Activated CD4-positive, CD25-positive, alpha-beta regulatory T cell (primary cell): ENCODE data around the gene KRTAP10-9.
"Not testable (repeated sequence)": the region's sequence is repeated elsewhere in the genome, so short reads cannot be mapped to it uniquely, and the experiment has no call there.

Source experiments
- DNase-seq, 4 experiments: peaks; one replicate each; lab custom pipeline; 2025; lab: John Stamatoyannopoulos, UW

KRTAP10-9 gene, protein sequence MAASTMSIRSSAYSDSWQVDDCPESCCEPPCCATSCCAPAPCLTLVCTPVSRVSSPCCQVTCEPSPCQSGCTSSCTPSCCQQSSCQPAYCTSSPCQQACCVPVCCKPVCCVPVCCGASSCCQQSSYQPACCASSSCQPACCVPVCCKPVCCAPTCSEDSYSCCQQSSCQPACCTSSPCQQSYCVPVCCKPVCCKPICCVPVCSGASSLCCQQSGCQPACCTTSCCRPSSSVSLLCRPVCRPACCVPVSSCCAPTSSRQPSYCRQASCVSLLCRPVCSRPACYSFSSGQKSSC

GRCh38 chr21:44626673-44627143 is at the start of gene KRTAP10-9:
Gene KRTAP10-9 (plus strand): TSS chr21:44627093. CDS start chr21:44627172, 79 bp downstream.
- no peak for DNase-seq

- no peak for DNase-seq
Measured at GRCh38 chr21:44578371-44579055, 48.4 kb upstream of the KRTAP10-9 start.

DNA sequence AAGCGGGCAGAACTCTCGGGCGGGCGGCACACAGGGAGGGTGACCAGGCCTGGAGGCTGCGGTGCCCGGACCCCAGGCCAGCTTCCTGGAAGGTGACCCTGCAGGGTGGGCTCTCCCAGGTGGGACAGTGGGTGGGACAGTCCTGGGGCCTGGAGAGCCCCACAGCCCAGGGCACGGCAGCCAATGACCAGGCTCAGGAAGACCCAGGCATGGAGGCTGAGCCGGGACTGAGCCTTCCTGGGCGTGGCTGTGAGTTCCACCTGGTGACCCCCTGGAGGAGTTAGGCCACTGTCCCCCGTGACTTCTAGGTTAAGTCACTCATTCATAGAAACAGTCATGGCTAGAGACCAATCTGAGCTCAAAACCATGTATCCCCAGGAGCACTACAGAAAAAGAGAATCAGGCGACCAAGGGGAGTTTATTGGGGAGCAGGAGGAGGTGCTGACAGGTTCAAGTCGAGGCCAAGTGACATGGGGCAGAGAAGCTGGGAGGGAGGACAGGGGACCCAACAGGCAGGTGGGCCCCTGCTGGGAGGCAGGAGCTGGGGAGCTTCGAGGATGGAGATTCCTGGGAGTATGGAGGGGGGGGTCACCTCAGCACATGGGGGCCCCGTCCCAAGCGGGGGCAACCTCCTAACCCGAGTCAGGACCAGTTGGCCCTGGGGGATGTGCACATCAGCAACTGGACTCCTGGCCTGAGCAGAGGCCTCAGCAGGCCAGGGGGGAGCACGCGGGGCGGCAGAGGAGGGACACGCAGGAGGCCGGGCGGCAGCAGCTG is 47.6 kb upstream of the KRTAP10-9 start:
- DNase-seq: no peak

- DNase-seq: no peak
Measured at GRCh38 chr21:44579833-44580144, 47.1 kb upstream of the KRTAP10-9 start.

DNA sequence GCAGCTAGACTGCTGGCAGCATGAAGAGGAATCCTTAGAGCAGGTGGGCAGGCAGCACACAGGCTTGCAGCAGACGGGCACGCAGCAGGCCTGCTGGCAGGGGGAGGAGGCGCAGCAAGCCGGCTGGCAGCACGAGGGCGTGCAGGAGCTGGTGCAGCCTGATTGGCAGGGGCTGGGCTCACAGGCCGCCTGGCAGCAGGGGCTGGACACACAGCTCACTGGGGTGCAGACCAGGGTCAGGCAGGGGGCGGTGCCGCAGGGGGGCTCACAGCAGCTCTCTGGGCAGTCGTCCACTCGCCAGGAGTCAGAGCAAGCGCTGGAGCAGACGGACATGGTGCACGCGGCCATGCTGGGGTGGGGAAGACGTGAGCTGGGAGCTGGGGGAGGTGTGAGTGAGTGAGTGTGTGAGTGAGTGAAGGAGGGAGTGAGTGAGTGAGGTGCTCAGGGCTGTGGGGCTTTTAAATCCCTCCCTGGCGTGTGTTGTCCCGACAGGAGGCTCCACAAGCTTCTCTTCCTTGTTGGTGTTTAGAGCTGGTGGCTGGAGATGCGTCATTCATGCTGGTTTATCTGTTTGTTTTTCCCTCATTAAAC is 46.6 kb upstream of the KRTAP10-9 start, which contains the start of gene KRTAP10-5:
TSS of gene KRTAP10-5 (minus strand) at position 374 of the 591 bp plus-strand sequence. CDS start at position 348, 26 bp downstream.
- DNase-seq: not testable (repeated sequence)

- no peak for DNase-seq
Measured at GRCh38 chr21:44581158-44581557, 45.7 kb upstream of the KRTAP10-9 start.

- no peak for DNase-seq
Measured at GRCh38 chr21:44582055-44582454, 44.8 kb upstream of the KRTAP10-9 start.

- no peak for DNase-seq
Measured at GRCh38 chr21:44583089-44583799, 43.6 kb upstream of the KRTAP10-9 start.

DNA sequence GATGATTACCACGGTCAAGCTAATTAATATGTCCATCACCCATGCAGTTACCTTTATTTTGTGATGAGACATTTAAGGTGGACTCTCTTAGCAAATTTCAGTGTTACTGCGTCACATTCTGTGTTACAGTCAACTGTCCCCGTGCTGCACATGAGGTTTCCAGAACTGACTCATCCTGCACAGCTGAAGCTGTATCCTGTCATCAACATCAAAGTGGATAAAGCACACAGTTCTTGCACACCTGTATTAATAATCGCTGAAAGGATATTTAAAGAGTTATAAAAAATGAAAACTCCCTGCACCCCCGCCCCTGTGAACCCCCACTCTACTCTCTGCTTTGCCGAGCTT is 43.1 kb upstream of the KRTAP10-9 start:
- no peak for DNase-seq

DNA sequence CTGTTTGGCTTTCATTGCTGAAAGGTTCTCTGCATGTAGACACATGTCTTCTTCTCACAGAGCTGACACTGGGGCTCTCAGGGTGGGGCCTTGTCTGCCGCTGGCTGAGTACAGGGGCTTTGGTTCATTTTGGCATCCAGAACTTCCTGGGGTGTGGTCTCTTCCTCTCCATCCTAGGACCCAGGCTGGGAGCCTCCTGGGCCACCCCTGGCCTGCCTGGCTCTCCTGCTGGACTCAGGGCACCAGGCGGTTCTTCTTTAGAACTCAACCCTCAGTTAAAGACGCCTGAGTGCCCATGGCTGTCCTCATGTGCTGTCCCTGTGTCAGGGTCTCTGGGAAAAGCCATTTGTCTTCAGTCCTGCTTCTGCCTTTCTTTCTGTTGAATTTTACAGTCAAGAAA is 41.0 kb upstream of the KRTAP10-9 start:
- DNase-seq: no peak

DNA sequence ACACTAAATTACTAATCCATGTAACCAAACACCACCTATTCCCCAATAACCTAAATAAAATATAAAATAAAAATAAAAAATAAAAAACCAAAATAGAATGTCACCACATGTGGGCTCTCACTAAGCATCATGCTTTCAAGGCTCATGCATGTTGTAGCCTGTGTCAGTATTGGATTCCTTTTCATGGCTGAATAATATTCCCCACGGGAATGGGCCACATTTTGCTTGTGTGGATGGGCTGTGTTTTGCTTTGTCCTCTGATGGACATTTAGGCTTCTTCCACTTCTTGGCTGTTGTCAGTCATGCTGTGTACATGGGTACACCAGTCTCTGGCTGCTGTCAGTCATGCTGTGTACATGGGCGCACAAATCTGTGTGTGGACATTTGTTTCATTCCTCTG is 37.8 kb upstream of the KRTAP10-9 start:
- DNase-seq: no peak

DNA sequence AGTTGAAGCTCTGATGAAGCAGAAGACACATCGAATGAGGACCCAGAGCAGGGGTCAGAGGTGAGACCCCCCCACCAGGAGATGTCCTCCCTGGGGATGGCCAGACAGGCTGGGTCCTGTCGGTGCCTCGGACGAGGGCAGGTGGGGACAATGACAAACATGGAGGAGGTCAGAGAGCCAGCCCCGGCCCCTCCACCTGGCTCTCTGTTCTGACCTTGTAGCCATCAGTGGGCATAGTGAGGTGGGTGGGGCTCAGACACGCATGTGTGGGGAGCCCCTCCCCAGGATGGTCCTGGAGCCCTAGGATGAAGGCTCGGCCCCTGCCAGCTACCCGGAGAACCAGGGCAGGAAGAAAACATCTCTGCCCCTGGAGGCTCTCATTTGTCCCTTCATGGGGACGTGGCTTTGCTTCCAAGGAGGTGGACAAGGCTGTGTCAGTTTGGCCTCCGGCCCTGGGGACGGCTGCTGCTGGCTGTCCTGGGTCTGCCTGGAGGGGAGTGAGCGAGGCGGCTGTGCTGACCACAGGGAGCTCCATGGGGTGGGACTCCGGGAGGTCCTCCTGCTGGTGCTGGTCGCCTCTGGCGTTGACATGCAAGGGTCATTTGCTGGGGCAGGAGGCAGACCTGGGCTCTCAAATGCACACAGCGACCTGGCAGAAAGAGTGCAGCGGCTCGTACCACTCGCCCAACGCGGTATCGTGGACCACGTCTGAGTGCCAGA is 37.1 kb upstream of the KRTAP10-9 start:
- no peak for DNase-seq

- no peak for DNase-seq
Measured at GRCh38 chr21:44590311-44590721, 36.6 kb upstream of the KRTAP10-9 start.

DNA sequence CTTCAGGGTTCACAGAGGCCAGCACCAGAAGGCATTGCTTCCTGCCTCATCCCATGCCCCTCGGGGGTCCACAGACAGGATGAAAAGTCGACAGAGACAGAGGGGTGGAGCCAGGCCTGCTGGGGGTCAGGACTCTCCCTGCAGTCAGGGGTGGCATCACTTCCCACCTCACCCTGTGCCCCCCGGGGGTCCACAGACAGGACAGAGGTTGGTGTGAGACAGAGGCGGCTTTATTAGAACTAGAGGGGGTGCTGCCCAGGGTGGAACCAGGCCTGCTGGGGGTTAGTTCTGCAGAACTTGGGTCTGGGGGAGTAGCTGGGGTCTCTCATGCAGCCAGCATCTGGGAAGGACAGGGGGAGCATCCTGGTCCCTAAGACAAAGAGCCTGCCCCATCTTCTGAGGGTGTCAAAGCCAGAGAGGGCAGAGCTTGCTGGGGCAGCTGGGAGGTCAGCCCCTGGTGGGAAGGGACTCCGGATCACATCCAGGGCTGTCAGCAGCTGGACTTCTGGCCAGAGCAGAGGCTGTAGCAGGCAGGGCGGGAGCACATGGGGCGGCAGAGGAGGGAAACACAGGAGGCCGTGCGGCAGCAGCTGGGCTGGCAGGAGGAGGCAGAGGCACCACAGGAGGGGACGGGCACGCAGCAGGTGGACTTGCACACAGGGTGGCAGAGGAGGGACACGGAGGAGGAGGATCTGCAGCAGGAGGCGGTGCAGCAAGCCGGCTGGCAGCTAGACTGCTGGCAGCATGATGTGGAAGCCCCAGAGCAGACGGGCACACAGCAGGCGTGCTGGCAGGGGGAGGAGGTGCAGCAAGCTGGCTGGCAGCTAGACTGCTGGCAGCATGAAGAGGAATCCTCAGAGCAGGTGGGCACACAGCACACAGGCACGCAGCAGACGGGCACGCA is 35.7 kb upstream of the KRTAP10-9 start:
- not testable (repeated sequence) for DNase-seq

DNA sequence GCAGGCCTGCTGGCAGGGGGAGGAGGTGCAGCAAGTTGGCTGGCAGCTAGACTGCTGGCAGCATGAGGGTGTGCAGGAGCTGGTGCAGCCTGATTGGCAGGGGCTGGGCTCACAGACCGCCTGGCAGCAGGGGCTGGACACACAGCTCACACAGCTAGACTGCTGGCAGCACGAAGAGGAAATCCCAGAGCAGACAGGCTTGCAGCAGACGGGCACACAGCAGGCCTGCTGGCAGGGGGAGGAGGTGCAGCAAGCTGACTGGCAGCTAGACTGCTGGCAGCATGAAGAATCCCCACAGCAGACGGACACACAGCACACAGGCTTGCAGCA is 35.1 kb upstream of the KRTAP10-9 start:
- not testable (repeated sequence) for DNase-seq

DNA sequence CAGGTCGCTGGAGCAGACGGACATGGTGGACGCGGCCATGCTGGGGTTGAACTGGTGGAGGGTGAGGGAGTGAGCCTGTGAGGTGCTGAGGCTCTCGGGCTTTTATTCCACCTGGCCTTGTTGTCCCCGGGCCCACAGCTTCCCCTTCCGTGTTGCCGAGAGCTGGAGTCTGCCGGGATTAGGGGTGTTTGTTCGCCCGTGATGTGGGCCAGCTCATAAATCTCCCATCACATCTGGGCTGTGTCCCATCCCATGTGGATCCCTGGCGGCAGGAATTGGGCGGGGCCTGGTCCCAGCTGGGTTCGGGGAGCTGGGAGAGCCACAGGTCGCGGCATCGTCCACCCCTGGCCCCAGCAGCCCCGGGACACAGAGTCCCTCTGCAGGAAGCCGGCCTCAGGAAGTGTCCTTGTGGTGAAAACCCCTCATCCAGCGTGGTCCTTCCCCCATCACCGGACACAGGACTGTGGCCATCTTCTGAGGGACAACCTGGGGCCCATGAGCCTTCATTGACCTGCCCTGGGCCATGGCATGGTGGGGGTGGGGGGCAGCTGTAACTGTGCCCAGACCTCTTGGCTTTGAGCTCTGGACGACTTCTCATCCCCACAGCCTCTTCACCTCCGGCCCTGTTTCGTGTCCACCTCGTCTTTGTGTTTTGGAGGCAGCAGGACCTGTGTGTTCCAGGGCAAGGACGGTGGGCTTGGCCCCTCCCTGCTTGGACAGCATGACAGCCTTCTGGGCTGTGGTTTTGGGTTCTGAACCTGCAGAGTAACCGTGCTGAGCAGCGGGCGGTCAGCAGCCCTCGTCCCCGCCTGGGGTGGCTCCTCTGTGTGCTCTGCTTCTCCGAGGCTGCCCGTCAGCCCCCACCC is 34.2 kb upstream of the KRTAP10-9 start, which contains the start of gene KRTAP10-6:
TSS of gene KRTAP10-6 (minus strand) at position 60 of the 866 bp plus-strand sequence. CDS start at position 39, 21 bp downstream.
- no peak for DNase-seq

- no peak for DNase-seq
Measured at GRCh38 chr21:44593598-44594405, 33.1 kb upstream of the KRTAP10-9 start.

DNA sequence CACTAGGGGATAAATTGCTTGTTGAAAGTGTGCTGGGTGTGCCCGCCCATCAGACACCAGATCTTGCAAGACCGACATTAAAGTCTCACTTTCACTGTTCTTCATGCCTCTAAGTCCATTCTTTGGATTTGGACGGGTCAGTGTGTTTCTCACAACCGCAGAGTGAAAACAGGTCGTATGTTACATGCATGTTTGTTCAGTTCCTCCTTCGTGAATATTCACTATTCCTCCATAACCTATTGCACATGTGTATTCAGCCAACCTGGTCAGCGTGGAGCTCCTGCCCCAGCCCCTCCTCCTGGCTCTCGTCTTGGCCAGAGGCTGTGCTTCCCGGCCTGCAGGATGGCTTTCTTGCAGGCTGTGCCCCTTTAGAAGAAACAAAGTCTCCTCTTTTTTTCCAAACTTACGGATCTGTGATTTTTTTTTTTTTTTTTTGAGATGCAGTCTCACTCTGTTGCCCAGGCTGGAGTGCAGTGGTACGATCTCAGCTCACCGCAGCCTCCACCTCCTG is 32.4 kb upstream of the KRTAP10-9 start:
- DNase-seq: no peak
